ENCODE results near the gene OR56B4. TPM values are rescaled to one million over a fixed set of nuclear protein-coding genes. Genes with fewer than 3 reads are reported as not detected.
"Not testable (repeated sequence)": the region's sequence is repeated elsewhere in the genome, so short reads cannot be mapped to it uniquely, and the experiment has no call there.

The OR56B4 gene
- total RNA-seq, 2 donors from 2014 or later = not detected

GRCh38 chr11:6135936-6136335, 28.5 kb downstream of the OR56B4 start:
- DNase-seq (ENCODE audit: low spot score); intact Hi-C loops (cut with DNase I): not testable (repeated sequence)

- intact Hi-C loops (cut with DNase I) = no loop called here
- no peak for DNase-seq (ENCODE audit: low spot score)
These were observed 35.5 kb downstream of the OR56B4 start for GRCh38 chr11:6142936-6143335.

- intact Hi-C loops (cut with DNase I); DNase-seq (ENCODE audit: low spot score): not testable (repeated sequence)
These were observed 36.3 kb downstream of the OR56B4 start for GRCh38 chr11:6143737-6144136.

- intact Hi-C loops (cut with DNase I) = loop anchor here in 1 of 2 donors (5.0 kb wide), 1 partner anchor 1044 kb away; no protein-coding TSS in a partner anchor
- DNase-seq (ENCODE audit: low spot score) = no peak
These were observed 43.6 kb downstream of the OR56B4 start for GRCh38 chr11:6151117-6151516.

- no peak for DNase-seq (ENCODE audit: low spot score)
- intact Hi-C loops (cut with DNase I) = loop anchor here in 1 of 2 donors (5.0 kb wide), 1 partner anchor 1045 kb away; no protein-coding TSS in a partner anchor
These were observed 44.6 kb downstream of the OR56B4 start for GRCh38 chr11:6152126-6152525.

GRCh38 chr11:6156628-6157359, 49.3 kb downstream of the OR56B4 start:
- intact Hi-C loops (cut with DNase I) = no loop called here
- no peak for DNase-seq (ENCODE audit: low spot score)

Other genes with a start within 250 kb of the OR56B4 start
- not detected for gene OR52E8, start 250.0 kb upstream of the OR56B4 start, total RNA-seq
- gene OR52E4, start 227.1 kb upstream of the OR56B4 start, total RNA-seq = not detected
- gene OR52E5, start 214.5 kb upstream of the OR56B4 start, total RNA-seq = not detected
- gene OR56A3, start 165.4 kb upstream of the OR56B4 start, total RNA-seq = not detected
- gene OR56A5, start 139.2 kb upstream of the OR56B4 start, total RNA-seq = not detected
- gene OR52L1, start 120.7 kb upstream of the OR56B4 start, total RNA-seq = not detected
- gene OR56A4, start 100.7 kb upstream of the OR56B4 start, total RNA-seq = not detected
- gene OR56A1, start 76.9 kb upstream of the OR56B4 start, total RNA-seq = under 1 TPM in 1 of 2 donors, not detected in 1; 0.05 TPM
- gene OR52B2, start 62.6 kb downstream of the OR56B4 start, total RNA-seq = not detected
- not detected for gene OR52W1, start 91.5 kb downstream of the OR56B4 start, total RNA-seq
- gene C11orf42, start 97.9 kb downstream of the OR56B4 start, total RNA-seq = not detected
- gene FHIP1B, start 127.0 kb downstream of the OR56B4 start, total RNA-seq = 10 to 100 TPM; 20.5 to 20.6 TPM
- gene CNGA4, start 131.4 kb downstream of the OR56B4 start, total RNA-seq = not detected
- not detected for gene CCKBR, start 152.2 kb downstream of the OR56B4 start, total RNA-seq
- gene CAVIN3, start 212.8 kb downstream of the OR56B4 start, total RNA-seq = 100 to 1,000 TPM; 156 to 166 TPM

All from posterior vena cava (tissue), 2 donors.